Motor neuron (in vitro differentiated cells): ENCODE measurements around the gene PRTN3. TPM values are rescaled to one million over a fixed set of nuclear protein-coding genes. Genes with fewer than 3 reads are reported as not detected.
"Not testable (repeated sequence)": the region's sequence is repeated elsewhere in the genome, so short reads cannot be mapped to it uniquely, and the experiment has no call there.

Experiments used
- ATAC-seq, 8 experiments: fragments of 200-7000 bp; cut with Tn5 transposase; replicated peaks in 6 of 8; 2 replicates each; pipeline ENCODE4 v1.8.0; 2021; ENCODE audit warnings: mild to moderate bottlenecking in 8 of 8, moderate library complexity in 8 of 8
- H3K27ac ChIP-seq, 2 donors: fragments of 250-450 bp; sonication (Bioruptor Pico); 2 replicates each; pipeline ENCODE4 v1.9.0; 2021; ENCODE audit warnings: antibody characterized with exemption in 2 of 2, mild to moderate bottlenecking in 2 of 2, moderate library complexity in 1 of 2
- H3K4me1 ChIP-seq, 2 donors: fragments of 250-450 bp; sonication (Bioruptor Pico); replicated peaks in 1 of 2; 2 replicates each; pipeline ENCODE4 v1.6.1; 2021; ENCODE audit warnings: antibody characterized with exemption in 2 of 2, mild to moderate bottlenecking in 2 of 2, moderate library complexity in 1 of 2
- H3K4me3 ChIP-seq, 5 donors: fragments of 250-450 bp; sonication (Bioruptor Pico); 2 replicates each; pipeline ENCODE4 v1.9.0; 2021; ENCODE audit warnings: antibody characterized with exemption in 5 of 5, mild to moderate bottlenecking in 5 of 5, moderate library complexity in 4 of 5
- WGBS, 10 experiments: fragments of 450-650 bp; shearing (Covaris generic); methylation state at CpG; one replicate each; pipeline ENCODE4 v1.0.0; 2022; 5-methylcytosine and 5-hydroxymethylcytosine counted together
- in situ Hi-C, 9 experiments: fragments of 400-800 bp; cut with MboI; loops; one replicate each; pipeline ENCODE4 v1.15.0; 2021; ENCODE audit warnings: low sequenced_read_pairs in 9 of 9, low pct_unique_long_range_greater_than_20kb in 2 of 9; ENCODE audit not compliant: unreplicated experiment in 9 of 9
- total RNA-seq, 8 experiments: library from RNA; unstranded; fragments of 300-600 nt; gene quantifications; 2 replicates each; pipeline versions ENCODE4 v1.2.3 to v1.2.4, GENCODE V29; 2022

Gene PRTN3
- total RNA-seq, 8 experiments from 2014 or later = 0.37 to 1.2 (median 0.54) TPM; not detected in 5

- H3K27ac ChIP-seq = no peak within 1 kb of the TSS
- peak in 6 of 8 experiments; percentile 4 to 80 (median 36) for ATAC-seq
- in situ Hi-C loops = no loop called here
- H3K4me3 ChIP-seq = no peak within 1 kb of the TSS
- H3K4me1 ChIP-seq = peaks cover 10 to 11% of the 10 kb centered on the region in 2 donors
- WGBS, 10 experiments = 40 to 100% (median 82%) methylated on average over 1 to 9 of the region's 33 CpGs; no CpG with 5 or more reads in 6 of the 10 experiments
These were observed 13.0 kb upstream of the PRTN3 start, which contains the start of gene AZU1 for GRCh38 chr19:827710-828321. AZU1 (plus strand) TSS chr19:827837; CDS start chr19:827847, 10 bp downstream.

GRCh38 chr19:829129-829758 is 11.6 kb upstream of the PRTN3 start:
- WGBS, 10 experiments = 40 to 95% (median 53%) methylated on average over 1 to 4 of the region's 18 CpGs; no CpG with 5 or more reads in 5 of the 10 experiments
- ATAC-seq = no peak
- in situ Hi-C loops = no loop called here
- no peak overlapping the region for H3K4me3 ChIP-seq
- no peak overlapping the region for H3K27ac ChIP-seq
- no peaks in the 10 kb centered on the region for H3K4me1 ChIP-seq

GRCh38 chr19:831407-832369 is 9.1 kb upstream of the PRTN3 start:
- peaks cover 0 to 3% of the 10 kb centered on the region in 2 donors for H3K4me1 ChIP-seq
- H3K4me3 ChIP-seq = no peak overlapping the region
- ATAC-seq = peak in 2 of 8 experiments; percentile 10 to 22
- in situ Hi-C loops = no loop called here
- no peak overlapping the region for H3K27ac ChIP-seq
- WGBS, 10 experiments = 80 to 100% (median 88%) methylated on average over 1 to 7 of the region's 38 CpGs; no CpG with 5 or more reads in 6 of the 10 experiments

- H3K4me3 ChIP-seq = no peak overlapping the region
- H3K4me1 ChIP-seq = peaks cover 3 to 8% of the 10 kb centered on the region in 2 donors
- in situ Hi-C loops = no loop called here
- H3K27ac ChIP-seq = no peak overlapping the region
- WGBS, 10 experiments = 60 to 86% (median 73%) methylated on average over 1 to 11 of the region's 24 CpGs; no CpG with 5 or more reads in 4 of the 10 experiments
- no peak for ATAC-seq
These were observed 6.6 kb upstream of the PRTN3 start for GRCh38 chr19:834216-834615.

- peak in 4 of 8 experiments; percentile 18 to 74 (median 47) for ATAC-seq
- Histone ChIP-seq H3K4me1 (peaks cover 3 to 8% of the 10 kb centered on the region in 2 donors), H3K27ac (no peak overlapping the region), H3K4me3 (no peak overlapping the region)
- in situ Hi-C loops = no loop called here
- WGBS, 10 experiments = 96% methylated on average over 12 of the region's 36 CpGs; no CpG with 5 or more reads in 9 of the 10 experiments
These were observed 5.5 kb upstream of the PRTN3 start for GRCh38 chr19:835210-835810.

- H3K4me3 ChIP-seq, ATAC-seq, in situ Hi-C loops, H3K27ac ChIP-seq: not testable (repeated sequence)
- H3K4me1 ChIP-seq = peaks cover 7 to 22% of the 10 kb centered on the region in 2 donors
- 20 to 100% (median 83%) methylated on average over 1 to 4 of the region's 7 CpGs; no CpG with 5 or more reads in 4 of the 10 experiments for WGBS, 10 experiments
These were observed 2.0 kb downstream of the PRTN3 start for GRCh38 chr19:842802-843179.

GRCh38 chr19:843180-843835 is 2.5 kb downstream of the PRTN3 start:
- 2 to 100% (median 7%) methylated on average over 1 to 10 of the region's 46 CpGs; no CpG with 5 or more reads in 5 of the 10 experiments for WGBS, 10 experiments
- peaks cover 8 to 24% of the 10 kb centered on the region in 2 donors for H3K4me1 ChIP-seq
- peak overlapping the region; percentile 11 to 23 (median 14) for H3K4me3 ChIP-seq
- no peak overlapping the region for H3K27ac ChIP-seq
- peak; percentile 50 to 84 (median 80) for ATAC-seq
- in situ Hi-C loops = no loop called here

GRCh38 chr19:843836-844545 is 3.2 kb downstream of the PRTN3 start:
- WGBS, 10 experiments = no CpG with 5 or more reads among the region's 70 CpGs
- in situ Hi-C loops = no loop called here
- H3K27ac ChIP-seq = no peak overlapping the region
- H3K4me3 ChIP-seq = peak overlapping the region; percentile 11 to 23 (median 14)
- peak in 5 of 8 experiments; percentile 48 to 67 (median 56) for ATAC-seq
- H3K4me1 ChIP-seq = peaks cover 6 to 19% of the 10 kb centered on the region in 2 donors

- no peak overlapping the region for H3K4me3 ChIP-seq
- WGBS, 10 experiments = 0 to 100% (median 60%) methylated on average over 1 of the region's 11 CpGs; no CpG with 5 or more reads in 7 of the 10 experiments
- H3K4me1 ChIP-seq = peaks cover 6 to 19% of the 10 kb centered on the region in 2 donors
- in situ Hi-C loops = no loop called here
- H3K27ac ChIP-seq = no peak overlapping the region
- ATAC-seq = peak in 5 of 8 experiments; percentile 5 to 73 (median 54)
These were observed 3.8 kb downstream of the PRTN3 start for GRCh38 chr19:844546-844971.

- peaks cover 6 to 23% of the 10 kb centered on the region in 2 donors for H3K4me1 ChIP-seq
- no peak for ATAC-seq
- no peak overlapping the region for H3K27ac ChIP-seq
- in situ Hi-C loops = no loop called here
- no peak overlapping the region for H3K4me3 ChIP-seq
- WGBS, 10 experiments = 0 to 80% (median 47%) methylated on average over 1 to 7 of the region's 37 CpGs; no CpG with 5 or more reads in 4 of the 10 experiments
These were observed 5.1 kb downstream of the PRTN3 start for GRCh38 chr19:845707-846521.

- no CpG with 5 or more reads among the region's 12 CpGs for whole genome bisulfite sequencing, 10 experiments
- H3K27ac ChIP-seq = no peak overlapping the region
- H3K4me3 ChIP-seq = no peak overlapping the region
- H3K4me1 ChIP-seq = peaks cover 2 to 19% of the 10 kb centered on the region in 2 donors
- in situ Hi-C loops = no loop called here
- ATAC-seq = peak in 1 of 8 experiments; percentile 4
These were observed 7.7 kb downstream of the PRTN3 start for GRCh38 chr19:848386-848921.
